Mesodermal cell (in vitro differentiated cells): ENCODE data around the gene TAAR8.
"Not testable (repeated sequence)": the region's sequence is repeated elsewhere in the genome, so short reads cannot be mapped to it uniquely, and the experiment has no call there.

ENCODE experiments used
- H3K27ac ChIP-seq: 2 replicates; pipeline ENCODE4 v1.7.0; 2013; ENCODE audit warnings: mild to moderate bottlenecking, low read depth, low read length, moderate library complexity; ENCODE audit not compliant: severe bottlenecking
- H3K36me3 ChIP-seq: 2 replicates; pipeline ENCODE4 v1.7.1; 2013; ENCODE audit warnings: mild to moderate bottlenecking, low read length, moderate library complexity; ENCODE audit not compliant: control insufficient read depth, insufficient read depth
- H3K4me1 ChIP-seq: one replicate; pipeline ENCODE4 v1.7.1; 2013; ENCODE audit warnings: mild to moderate bottlenecking, low read length; ENCODE audit not compliant: insufficient read depth, control insufficient read depth, poor library complexity, severe bottlenecking
- H3K4me3 ChIP-seq: 2 replicates; pipeline ENCODE4 v1.7.0; 2013; ENCODE audit warnings: low read length, control low read depth, mild to moderate bottlenecking; ENCODE audit not compliant: insufficient read depth, poor library complexity, severe bottlenecking; ENCODE audit errors: extremely low read depth
- H3K9me3 ChIP-seq: 2 replicates; pipeline ENCODE4 v1.7.1; 2013; ENCODE audit warnings: mild to moderate bottlenecking, low read length, moderate library complexity; ENCODE audit not compliant: control insufficient read depth
- WGBS, 2 experiments: methylation state at CpG; one replicate each; pipeline ENCODE4 v1.1.5; 2013; ENCODE audit warnings: missing lambda C conversion rate in 2 of 2; ENCODE audit not compliant: insufficient coverage in 2 of 2; 5-methylcytosine and 5-hydroxymethylcytosine counted together

Gene TAAR8

GRCh38 chr6:132544826-132545225 lies 7.6 kb upstream of the TAAR8 start:
- Histone ChIP-seq H3K4me3 (no peak overlapping the region), H3K4me1 (peaks cover 10% of the 10 kb centered on the region), H3K9me3 (no peaks in the 10 kb centered on the region), H3K36me3 (no peaks in the 10 kb centered on the region), H3K27ac (no peak overlapping the region)

GRCh38 chr6:132548746-132549463 lies 3.6 kb upstream of the TAAR8 start:
- no peaks in the 10 kb centered on the region for H3K36me3 ChIP-seq
- H3K27ac ChIP-seq: no peak overlapping the region
- H3K4me1 ChIP-seq: peaks cover 10% of the 10 kb centered on the region
- 84 to 93% methylated on average over 3 to 4 of the region's 4 CpGs for WGBS, 2 experiments
- H3K4me3 ChIP-seq: no peak overlapping the region
- no peaks in the 10 kb centered on the region for H3K9me3 ChIP-seq

GRCh38 chr6:132551214-132551613 lies 1.3 kb upstream of the TAAR8 start:
- no peak overlapping the region for H3K27ac ChIP-seq
- WGBS, 2 experiments: 63 to 87% methylated on average over 4 of the region's 4 CpGs
- H3K4me3 ChIP-seq: no peak overlapping the region
- no peaks in the 10 kb centered on the region for H3K36me3 ChIP-seq
- peaks cover 10% of the 10 kb centered on the region for H3K4me1 ChIP-seq
- H3K9me3 ChIP-seq: no peaks in the 10 kb centered on the region

DNA sequence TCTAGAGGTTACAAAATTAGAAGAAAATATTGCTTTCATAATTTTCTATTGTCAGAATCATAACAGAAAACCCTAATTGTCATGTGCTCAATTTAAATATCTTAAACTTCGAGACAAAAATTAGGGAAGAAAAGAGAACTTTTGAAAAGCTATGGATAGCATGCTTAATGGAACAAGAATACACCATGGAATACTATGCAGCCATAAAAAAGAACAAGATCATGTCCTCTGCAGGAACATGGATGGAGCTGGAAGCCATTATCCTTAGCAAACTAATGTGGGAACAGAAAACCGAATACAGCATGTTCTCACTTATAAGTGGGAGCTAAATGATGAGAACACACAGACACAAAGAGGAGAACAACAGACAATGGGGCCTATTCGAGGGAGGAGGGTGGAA lies 7.6 kb downstream of the TAAR8 start:
- not testable (repeated sequence) for H3K36me3 ChIP-seq, H3K4me1 ChIP-seq, H3K9me3 ChIP-seq, H3K4me3 ChIP-seq, H3K27ac ChIP-seq
- 83% methylated on average over 2 of the region's 3 CpGs; no CpG with 5 or more reads in 1 of the 2 experiments for WGBS, 2 experiments

DNA sequence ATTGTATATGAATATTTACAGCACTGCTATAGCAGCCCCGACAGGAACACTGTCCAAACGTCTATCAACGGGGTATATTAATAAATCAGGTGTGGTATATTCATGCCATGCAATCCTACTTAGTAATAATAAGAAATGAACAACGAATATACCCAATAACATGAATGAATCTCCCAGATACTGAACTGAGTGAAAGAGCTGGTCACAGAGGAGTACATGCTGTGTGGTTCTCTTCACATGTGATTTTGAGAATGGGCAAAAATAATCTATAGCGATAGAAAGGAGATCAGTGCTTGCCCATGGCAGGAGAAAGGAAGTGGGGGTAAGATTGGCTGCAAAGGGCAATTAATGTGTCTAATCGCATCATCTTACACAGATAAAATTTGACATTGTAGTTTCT lies 13.9 kb downstream of the TAAR8 start:
- H3K9me3 ChIP-seq: no peaks in the 10 kb centered on the region
- H3K4me1 ChIP-seq: no peaks in the 10 kb centered on the region
- no peak overlapping the region for H3K27ac ChIP-seq
- no CpG with 5 or more reads among the region's 6 CpGs for WGBS, 2 experiments
- no peak overlapping the region for H3K4me3 ChIP-seq
- no peaks in the 10 kb centered on the region for H3K36me3 ChIP-seq

DNA sequence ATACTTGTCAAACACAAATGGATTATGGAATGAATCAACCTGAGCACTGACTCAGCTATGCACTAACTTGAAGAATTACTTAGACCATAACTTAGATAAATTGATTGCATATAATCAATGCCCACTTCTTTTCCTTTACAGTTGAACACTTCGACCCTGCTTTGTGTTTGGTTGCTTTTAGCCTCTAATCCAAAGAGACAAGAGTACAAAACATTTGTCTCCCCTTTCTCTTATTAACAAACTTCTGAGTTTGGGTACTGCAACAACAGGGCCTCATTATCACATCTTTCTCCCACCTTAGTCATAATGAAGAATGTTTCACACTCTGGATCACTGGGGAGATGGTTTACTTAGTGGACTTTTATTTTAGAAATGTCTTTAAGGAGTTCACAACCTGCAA lies 15.1 kb downstream of the TAAR8 start:
- Histone ChIP-seq H3K4me3 (no peak overlapping the region), H3K4me1 (no peaks in the 10 kb centered on the region), H3K36me3 (no peaks in the 10 kb centered on the region), H3K27ac (no peak overlapping the region), H3K9me3 (no peaks in the 10 kb centered on the region)
- 100% methylated on average over 1 of the region's 1 CpG; no CpG with 5 or more reads in 1 of the 2 experiments for WGBS, 2 experiments

- Histone ChIP-seq H3K4me1 (no peaks in the 10 kb centered on the region), H3K9me3 (no peaks in the 10 kb centered on the region), H3K27ac (no peak overlapping the region), H3K36me3 (no peaks in the 10 kb centered on the region), H3K4me3 (no peak overlapping the region)
- 88 to 100% methylated on average over 1 to 2 of the region's 6 CpGs for WGBS, 2 experiments
Observed at GRCh38 chr6:132568611-132569010, 16.1 kb downstream of the TAAR8 start.

DNA sequence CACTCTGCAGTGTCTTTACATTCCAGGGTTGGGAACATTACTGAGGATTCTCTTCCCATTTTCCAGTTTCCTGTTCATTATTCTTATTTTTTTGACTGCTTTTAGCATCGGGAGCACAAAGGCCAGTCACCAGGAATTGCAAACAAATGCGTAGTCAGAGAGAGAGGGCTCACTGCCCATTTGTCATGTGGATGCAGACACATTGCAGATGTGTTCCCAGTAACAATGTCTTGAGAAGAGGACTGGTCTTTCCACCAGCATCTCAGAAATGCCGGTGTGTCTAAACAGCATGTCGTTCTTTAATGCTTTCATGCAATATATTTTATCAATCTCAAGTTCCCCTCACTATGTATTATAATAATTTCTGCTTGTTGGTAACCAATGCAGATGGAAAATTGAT lies 16.7 kb downstream of the TAAR8 start:
- Histone ChIP-seq H3K9me3 (no peaks in the 10 kb centered on the region), H3K4me1 (no peaks in the 10 kb centered on the region), H3K36me3 (no peaks in the 10 kb centered on the region), H3K4me3 (no peak overlapping the region), H3K27ac (no peak overlapping the region)
- 47 to 51% methylated on average over 2 of the region's 4 CpGs for WGBS, 2 experiments

DNA sequence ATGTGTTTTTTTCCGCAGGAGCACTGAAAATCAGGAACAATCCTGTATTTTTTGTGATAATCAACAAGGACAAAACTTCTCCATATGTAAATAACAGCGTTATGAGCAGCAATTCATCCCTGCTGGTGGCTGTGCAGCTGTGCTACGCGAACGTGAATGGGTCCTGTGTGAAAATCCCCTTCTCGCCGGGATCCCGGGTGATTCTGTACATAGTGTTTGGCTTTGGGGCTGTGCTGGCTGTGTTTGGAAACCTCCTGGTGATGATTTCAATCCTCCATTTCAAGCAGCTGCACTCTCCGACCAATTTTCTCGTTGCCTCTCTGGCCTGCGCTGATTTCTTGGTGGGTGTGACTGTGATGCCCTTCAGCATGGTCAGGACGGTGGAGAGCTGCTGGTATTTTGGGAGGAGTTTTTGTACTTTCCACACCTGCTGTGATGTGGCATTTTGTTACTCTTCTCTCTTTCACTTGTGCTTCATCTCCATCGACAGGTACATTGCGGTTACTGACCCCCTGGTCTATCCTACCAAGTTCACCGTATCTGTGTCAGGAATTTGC lies 17.8 kb downstream of the TAAR8 start, which contains the start of gene TAAR6:
TSS of gene TAAR6 (plus strand) at position 102 of the 557 bp plus-strand sequence. CDS start at position 102, 0 bp downstream.
- Histone ChIP-seq H3K27ac (no peak within 1 kb of the TSS), H3K36me3 (no peaks in the 10 kb centered on the region), H3K4me3 (no peak within 1 kb of the TSS), H3K4me1 (no peaks in the 10 kb centered on the region), H3K9me3 (no peaks in the 10 kb centered on the region)
- 87 to 92% methylated on average over 11 to 13 of the region's 15 CpGs for WGBS, 2 experiments

GRCh38 chr6:132571774-132572173 lies 19.3 kb downstream of the TAAR8 start:
- no peaks in the 10 kb centered on the region for H3K4me1 ChIP-seq
- H3K9me3 ChIP-seq: no peaks in the 10 kb centered on the region

GRCh38 chr6:132584698-132585097 lies 32.2 kb downstream of the TAAR8 start:
- Histone ChIP-seq H3K4me1 (no peaks in the 10 kb centered on the region), H3K9me3 (no peaks in the 10 kb centered on the region), H3K27ac (no peak overlapping the region), H3K36me3 (no peaks in the 10 kb centered on the region), H3K4me3 (no peak overlapping the region)
- WGBS, 2 experiments: no CpG with 5 or more reads among the region's 1 CpG

More at GRCh38 chr6:132571774-132572173, 19.3 kb downstream of the TAAR8 start:
- no peak overlapping the region for H3K27ac ChIP-seq
- H3K4me3 ChIP-seq: no peak overlapping the region
- H3K36me3 ChIP-seq: no peaks in the 10 kb centered on the region
